ENCODE data around the gene FGF21. TPM values are rescaled to one million over a fixed set of nuclear protein-coding genes. Genes with fewer than 3 reads are reported as not detected.

Gene FGF21
- total and polyA plus RNA-seq, 5 donors from 2014 or later, result not detected

GRCh38 chr19:48737360-48737998 lies 17.8 kb upstream of the FGF21 start:
- Histone ChIP-seq H3K27ac (ENCODE audit: insufficient read depth, low read length, poor library complexity, severe bottlenecking) (no peak overlapping the region), H3K36me3 (ENCODE audit: control insufficient read depth, insufficient read depth, low read length) (no peaks in the 10 kb centered on the region), H3K9me3 (ENCODE audit: control insufficient read depth in 2 of 2, low read length in 2 of 2) (no peaks in the 10 kb centered on the region), H3K4me1 (ENCODE audit: control insufficient read depth, insufficient read depth, low read length, poor library complexity, severe bottlenecking) (peaks cover 22% of the 10 kb centered on the region), H3K27me3 (ENCODE audit: control insufficient read depth, insufficient read depth, low read length) (no peaks in the 10 kb centered on the region), H3K4me3 (ENCODE audit: low read depth, low read length) (no peak overlapping the region)
- Mint-ChIP-seq H3K4me3 (peak overlapping the region in 2 of 4 donors; percentile 33 to 41), H3K4me1 (peaks cover 0 to 31% (median 6%) of the 10 kb centered on the region in 4 donors), H3K36me3 (no peaks in the 10 kb centered on the region), H3K9me3 (peaks cover 0 to 2% (median 0%) of the 10 kb centered on the region in 7 donors), H3K27me3 (peaks cover 24% of the 10 kb centered on the region), H3K27ac (peak overlapping the region in 1 of 3 donors; percentile 82)
- ATAC-seq (ENCODE audit: low read depth in 2 of 2) (no peak), DNase-seq (no peak)

GRCh38 chr19:48738557-48739403 lies 16.5 kb upstream of the FGF21 start:
- DNase-seq, result peak; percentile 83 to 89 (median 86)
- Mint-ChIP-seq H3K9me3 (peaks cover 0 to 2% (median 0%) of the 10 kb centered on the region in 7 donors), H3K36me3 (peaks cover 4% of the 10 kb centered on the region), H3K4me1 (peaks cover 0 to 31% (median 6%) of the 10 kb centered on the region in 4 donors), H3K4me3 (peak overlapping the region in 2 of 4 donors; percentile 65 to 68), H3K27me3 (peaks cover 24% of the 10 kb centered on the region), H3K27ac (peak overlapping the region in 2 of 3 donors; percentile 36 to 63)
- H3K4me1 ChIP-seq (ENCODE audit: control insufficient read depth, insufficient read depth, low read length, poor library complexity, severe bottlenecking), result peaks cover 22% of the 10 kb centered on the region
- H3K4me3 ChIP-seq (ENCODE audit: low read depth, low read length), result no peak overlapping the region
- no peaks in the 10 kb centered on the region for H3K9me3 ChIP-seq (ENCODE audit: control insufficient read depth in 2 of 2, low read length in 2 of 2)
- no peaks in the 10 kb centered on the region for H3K27me3 ChIP-seq (ENCODE audit: control insufficient read depth, insufficient read depth, low read length)
- no peak overlapping the region for H3K27ac ChIP-seq (ENCODE audit: insufficient read depth, low read length, poor library complexity, severe bottlenecking)
- H3K36me3 ChIP-seq (ENCODE audit: control insufficient read depth, insufficient read depth, low read length), result no peaks in the 10 kb centered on the region
- ATAC-seq (ENCODE audit: low read depth in 2 of 2), result peak; percentile 91 to 94

GRCh38 chr19:48739404-48740163 lies 15.7 kb upstream of the FGF21 start:
- no peaks in the 10 kb centered on the region for H3K36me3 ChIP-seq (ENCODE audit: control insufficient read depth, insufficient read depth, low read length)
- no peaks in the 10 kb centered on the region for H3K9me3 ChIP-seq (ENCODE audit: control insufficient read depth in 2 of 2, low read length in 2 of 2)
- Mint-ChIP-seq H3K27me3 (peaks cover 22% of the 10 kb centered on the region), H3K36me3 (peaks cover 4% of the 10 kb centered on the region), H3K4me3 (peak overlapping the region in 2 of 4 donors; percentile 32 to 59), H3K4me1 (peaks cover 0 to 31% (median 6%) of the 10 kb centered on the region in 4 donors), H3K27ac (no peak overlapping the region), H3K9me3 (peaks cover 0 to 2% (median 0%) of the 10 kb centered on the region in 7 donors)
- no peak for DNase-seq
- no peak overlapping the region for H3K27ac ChIP-seq (ENCODE audit: insufficient read depth, low read length, poor library complexity, severe bottlenecking)
- no peak for ATAC-seq (ENCODE audit: low read depth in 2 of 2)
- no peaks in the 10 kb centered on the region for H3K27me3 ChIP-seq (ENCODE audit: control insufficient read depth, insufficient read depth, low read length)
- no peak overlapping the region for H3K4me3 ChIP-seq (ENCODE audit: low read depth, low read length)
- H3K4me1 ChIP-seq (ENCODE audit: control insufficient read depth, insufficient read depth, low read length, poor library complexity, severe bottlenecking), result peaks cover 22% of the 10 kb centered on the region

GRCh38 chr19:48740164-48740972 lies 15.0 kb upstream of the FGF21 start, which contains the start of gene RASIP1:
Gene RASIP1 (minus strand): TSS chr19:48740610. CDS start chr19:48740282, 328 bp downstream.
- no peak within 1 kb of the TSS for H3K4me3 ChIP-seq (ENCODE audit: low read depth, low read length)
- DNase-seq (no peak), ATAC-seq (ENCODE audit: low read depth in 2 of 2) (no peak)
- Mint-ChIP-seq H3K27ac (no peak within 1 kb of the TSS), H3K27me3 (peaks cover 23% of the 10 kb centered on the region), H3K36me3 (peaks cover 4% of the 10 kb centered on the region), H3K9me3 (no peaks in the 10 kb centered on the region), H3K4me3 (peak within 1 kb of the TSS in 3 of 4 donors; percentile 48 to 59 (median 57)), H3K4me1 (peaks cover 0 to 35% (median 6%) of the 10 kb centered on the region in 4 donors)
- H3K27me3 ChIP-seq (ENCODE audit: control insufficient read depth, insufficient read depth, low read length), result no peaks in the 10 kb centered on the region
- peaks cover 22% of the 10 kb centered on the region for H3K4me1 ChIP-seq (ENCODE audit: control insufficient read depth, insufficient read depth, low read length, poor library complexity, severe bottlenecking)
- H3K36me3 ChIP-seq (ENCODE audit: control insufficient read depth, insufficient read depth, low read length), result no peaks in the 10 kb centered on the region
- peaks cover 0 to 3% of the 10 kb centered on the region in 2 experiments for H3K9me3 ChIP-seq (ENCODE audit: control insufficient read depth in 2 of 2, low read length in 2 of 2)
- no peak within 1 kb of the TSS for H3K27ac ChIP-seq (ENCODE audit: insufficient read depth, low read length, poor library complexity, severe bottlenecking)

- H3K4me3 ChIP-seq (ENCODE audit: low read depth, low read length), result no peak overlapping the region
- DNase-seq (peak in 1 of 3 donors; percentile 36), ATAC-seq (ENCODE audit: low read depth in 2 of 2) (no peak)
- peaks cover 0 to 5% of the 10 kb centered on the region in 2 experiments for H3K9me3 ChIP-seq (ENCODE audit: control insufficient read depth in 2 of 2, low read length in 2 of 2)
- H3K36me3 ChIP-seq (ENCODE audit: control insufficient read depth, insufficient read depth, low read length), result no peaks in the 10 kb centered on the region
- Mint-ChIP-seq H3K36me3 (peaks cover 4% of the 10 kb centered on the region), H3K27ac (no peak overlapping the region), H3K27me3 (peaks cover 33% of the 10 kb centered on the region), H3K4me3 (peak overlapping the region; percentile 41 to 57 (median 50)), H3K4me1 (peaks cover 0 to 42% (median 6%) of the 10 kb centered on the region in 4 donors), H3K9me3 (peaks cover 0 to 2% (median 0%) of the 10 kb centered on the region in 7 donors)
- no peak overlapping the region for H3K27ac ChIP-seq (ENCODE audit: insufficient read depth, low read length, poor library complexity, severe bottlenecking)
- H3K4me1 ChIP-seq (ENCODE audit: control insufficient read depth, insufficient read depth, low read length, poor library complexity, severe bottlenecking), result peaks cover 22% of the 10 kb centered on the region
- H3K27me3 ChIP-seq (ENCODE audit: control insufficient read depth, insufficient read depth, low read length), result no peaks in the 10 kb centered on the region
These were observed 14.0 kb upstream of the FGF21 start for GRCh38 chr19:48741129-48741999.

- Mint-ChIP-seq H3K27me3 (peaks cover 34% of the 10 kb centered on the region), H3K9me3 (peaks cover 0 to 2% (median 0%) of the 10 kb centered on the region in 7 donors), H3K27ac (no peak overlapping the region), H3K36me3 (peaks cover 4% of the 10 kb centered on the region), H3K4me1 (peaks cover 0 to 48% (median 7%) of the 10 kb centered on the region in 4 donors), H3K4me3 (peak overlapping the region in 1 of 4 donors; percentile 41)
- Histone ChIP-seq H3K4me1 (ENCODE audit: control insufficient read depth, insufficient read depth, low read length, poor library complexity, severe bottlenecking) (peaks cover 25% of the 10 kb centered on the region), H3K9me3 (ENCODE audit: control insufficient read depth in 2 of 2, low read length in 2 of 2) (peaks cover 0 to 5% of the 10 kb centered on the region in 2 experiments), H3K27me3 (ENCODE audit: control insufficient read depth, insufficient read depth, low read length) (no peaks in the 10 kb centered on the region), H3K36me3 (ENCODE audit: control insufficient read depth, insufficient read depth, low read length) (no peaks in the 10 kb centered on the region), H3K27ac (ENCODE audit: insufficient read depth, low read length, poor library complexity, severe bottlenecking) (no peak overlapping the region), H3K4me3 (ENCODE audit: low read depth, low read length) (no peak overlapping the region)
- no peak for ATAC-seq (ENCODE audit: low read depth in 2 of 2)
- no peak for DNase-seq
These were observed 13.2 kb upstream of the FGF21 start for GRCh38 chr19:48742096-48742495.

All from CD4-positive, CD25-positive, alpha-beta regulatory T cell (primary cell).